Chondrocyte (in vitro differentiated cells): ENCODE data around the gene AFAP1. TPM values are rescaled to one million over a fixed set of nuclear protein-coding genes. Genes with fewer than 3 reads are reported as not detected.

Experiments used
- DNase-seq: peaks from one replicate; pipeline ENCODE4 v3.0.0; 2021; ENCODE audit warnings: mixed read lengths, low spot score
- H3K27ac Mint-ChIP-seq: one replicate; pipeline ENCODE4 v1.8.0; 2021; ENCODE audit warnings: mild to moderate bottlenecking, moderate library complexity, mixed read lengths; ENCODE audit not compliant: unreplicated experiment
- H3K27me3 Mint-ChIP-seq: 2 replicates; pipeline ENCODE4 v1.8.0; 2021; ENCODE audit warnings: low read depth, mixed read lengths
- H3K36me3 Mint-ChIP-seq: 2 replicates; pipeline ENCODE4 v1.8.0; 2021; ENCODE audit warnings: low read depth, mixed read lengths
- H3K4me1 Mint-ChIP-seq: 2 replicates; pipeline ENCODE4 v1.8.0; 2021; ENCODE audit warnings: low read depth, mild to moderate bottlenecking, mixed read lengths
- H3K4me3 Mint-ChIP-seq: one replicate; pipeline ENCODE4 v1.8.0; 2021; ENCODE audit warnings: mild to moderate bottlenecking, moderate library complexity, mixed read lengths; ENCODE audit not compliant: unreplicated experiment
- H3K9me3 Mint-ChIP-seq: 2 replicates; pipeline ENCODE4 v1.8.0; 2021; ENCODE audit warnings: low read depth, mixed read lengths
- CTCF ChIP-seq: fragments of 200-600 bp; sonication (generic); IDR thresholded peaks from 2 replicates; pipeline ENCODE4 v1.5.0; 2021; ENCODE audit warnings: antibody characterized with exemption, mild to moderate bottlenecking, moderate library complexity
- total RNA-seq: library from RNA; stranded (reverse); gene quantifications from 3 replicates; pipeline ENCODE4 v1.2.1, GENCODE V29; 2021

Gene AFAP1
- total RNA-seq, 1 donor from 2014 or later = 118 TPM

- H3K27ac Mint-ChIP-seq = peak overlapping the region; percentile 99
- no peak for TF ChIP-seq CTCF
- H3K36me3 Mint-ChIP-seq = peaks cover 29% of the 10 kb centered on the region
- H3K9me3 Mint-ChIP-seq = peaks cover 5% of the 10 kb centered on the region
- peak overlapping the region; percentile 40 for H3K4me3 Mint-ChIP-seq
- H3K27me3 Mint-ChIP-seq = no peaks in the 10 kb centered on the region
- peaks cover 98% of the 10 kb centered on the region for H3K4me1 Mint-ChIP-seq
- DNase-seq = no peak
Measured at GRCh38 chr4:7828011-7828720, 111.5 kb downstream of the AFAP1 start.

- H3K27ac Mint-ChIP-seq = peak overlapping the region; percentile 99
- no peaks in the 10 kb centered on the region for H3K27me3 Mint-ChIP-seq
- H3K4me3 Mint-ChIP-seq = peak overlapping the region; percentile 36
- H3K4me1 Mint-ChIP-seq = peaks cover 97% of the 10 kb centered on the region
- no peak for DNase-seq
- TF ChIP-seq CTCF = no peak
- peaks cover 23% of the 10 kb centered on the region for H3K36me3 Mint-ChIP-seq
- no peaks in the 10 kb centered on the region for H3K9me3 Mint-ChIP-seq
Measured at GRCh38 chr4:7827566-7827965, 112.1 kb downstream of the AFAP1 start.

GRCh38 chr4:7826909-7827306, 112.8 kb downstream of the AFAP1 start:
- H3K27me3 Mint-ChIP-seq = no peaks in the 10 kb centered on the region
- peaks cover 94% of the 10 kb centered on the region for H3K4me1 Mint-ChIP-seq
- no peak for TF ChIP-seq CTCF
- H3K4me3 Mint-ChIP-seq = no peak overlapping the region
- no peak for DNase-seq
- H3K36me3 Mint-ChIP-seq = peaks cover 18% of the 10 kb centered on the region
- peak overlapping the region; percentile 99 for H3K27ac Mint-ChIP-seq
- no peaks in the 10 kb centered on the region for H3K9me3 Mint-ChIP-seq

- peaks cover 94% of the 10 kb centered on the region for H3K4me1 Mint-ChIP-seq
- H3K27me3 Mint-ChIP-seq = no peaks in the 10 kb centered on the region
- H3K27ac Mint-ChIP-seq = peak overlapping the region; percentile 99
- no peak for TF ChIP-seq CTCF
- H3K4me3 Mint-ChIP-seq = no peak overlapping the region
- no peak for DNase-seq
- peaks cover 13% of the 10 kb centered on the region for H3K36me3 Mint-ChIP-seq
- H3K9me3 Mint-ChIP-seq = no peaks in the 10 kb centered on the region
Measured at GRCh38 chr4:7826176-7826908, 113.3 kb downstream of the AFAP1 start.

GRCh38 chr4:7824218-7824617, 115.4 kb downstream of the AFAP1 start:
- H3K9me3 Mint-ChIP-seq = no peaks in the 10 kb centered on the region
- no peak for DNase-seq
- no peak overlapping the region for H3K4me3 Mint-ChIP-seq
- no peaks in the 10 kb centered on the region for H3K27me3 Mint-ChIP-seq
- H3K36me3 Mint-ChIP-seq = peaks cover 26% of the 10 kb centered on the region
- TF ChIP-seq CTCF = peak; percentile 14
- H3K27ac Mint-ChIP-seq = peak overlapping the region; percentile 97
- H3K4me1 Mint-ChIP-seq = peaks cover 88% of the 10 kb centered on the region
